HepG2 (cell line): Measurements from ENCODE around the gene ETS1. TPM values are rescaled to one million over a fixed set of nuclear protein-coding genes. Genes with fewer than 3 reads are reported as not detected.

Source experiments
- ATAC-seq: fragments of 200-7000 bp; cut with Tn5 transposase; 3 replicates; pipeline ENCODE4 v1.9.1; 2020; ENCODE audit warnings: mild to moderate bottlenecking, moderate library complexity
- BruUV-seq: library from RNA; stranded (reverse); fragments of 400-500 nt; replicated peaks from 2 replicates; lab custom pipeline; 2021; lab: Mats Ljungman, UMichigan
- CTCF ChIA-PET: fragments of 300-600 bp; formaldehyde crosslinking; extraction: SDS; loops from one replicate; lab custom pipeline; 2021; ENCODE audit warnings: low total read pairs, inconsistent platforms, low intra/inter-chr PET ratio; lab: Yijun Ruan, JAX
- POLR2A ChIA-PET: fragments of 350-600 bp; sonication (Branson Sonifier 250); formaldehyde crosslinking; loops from one replicate; lab custom pipeline; 2020; ENCODE audit warnings: antibody characterized with exemption, inconsistent platforms; lab: Yijun Ruan, JAX
- DNase-seq: peaks from one replicate; pipeline ENCODE4 v3.0.0-alpha.2; 2015; ENCODE audit warnings: low spot score
- FAIRE-seq: peaks from 3 replicates; lab custom pipeline; 2011; peaks lifted over from hg19 to GRCh38; lab: Jason Lieb, UNC
- H2AFZ ChIP-seq: one replicate; pipeline ENCODE4 v1.6.1; 2011; ENCODE audit warnings: low read length, inconsistent platforms
- H3K27ac ChIP-seq: fragments of 300-600 bp; 3 replicates; pipeline ENCODE4 v1.8.0; 2011; ENCODE audit warnings: mixed run types, mild to moderate bottlenecking, mixed read lengths, low read length, inconsistent platforms; ENCODE audit not compliant: insufficient read depth; ENCODE audit errors: extremely low read length
- H3K27me3 ChIP-seq, 2 experiments: fragments of 200-600 bp in 1 of 2; 2 replicates in 1 of 2; 3 replicates in 1 of 2; pipeline versions ENCODE4 v1.6.0 to v1.8.0; 2011; ENCODE audit warnings: low read length in 2 of 2, mild to moderate bottlenecking in 2 of 2, moderate library complexity in 2 of 2, inconsistent platforms in 1 of 2; ENCODE audit not compliant: insufficient read depth in 2 of 2, control insufficient read depth in 1 of 2
- H3K36me3 ChIP-seq, 2 experiments: fragments of 200-600 bp in 1 of 2; replicated peaks in 1 of 2; 2 replicates in 1 of 2; 3 replicates in 1 of 2; pipeline versions ENCODE4 v1.5.1 to v1.8.0; 2011; ENCODE audit warnings: low read length in 2 of 2, inconsistent platforms in 1 of 2; ENCODE audit not compliant: insufficient read depth in 2 of 2, control insufficient read depth in 1 of 2
- H3K4me1 ChIP-seq: 2 replicates; pipeline ENCODE4 v1.5.1; 2012; ENCODE audit warnings: low read length, inconsistent platforms; ENCODE audit not compliant: insufficient read depth
- H3K4me2 ChIP-seq: 2 replicates; pipeline ENCODE4 v1.6.0; 2011; ENCODE audit warnings: low read depth, low read length, inconsistent platforms
- H3K4me3 ChIP-seq, 3 experiments: fragments of 200-600 bp in 1 of 3; sonication (generic), shearing (Covaris generic) in 1 of 3; replicated peaks in 1 of 3; 2 replicates each; pipeline ENCODE4 v1.5.1; 2011 to 2016; ENCODE audit warnings: low read length in 3 of 3, inconsistent platforms in 2 of 3, low read depth in 2 of 3, mild to moderate bottlenecking in 2 of 3, control low read depth in 1 of 3, mixed read lengths in 1 of 3; ENCODE audit not compliant: insufficient read depth in 1 of 3
- H3K79me2 ChIP-seq: one replicate; pipeline ENCODE4 v1.6.1; 2011; ENCODE audit warnings: low read length, inconsistent platforms; ENCODE audit not compliant: insufficient read depth
- H3K9ac ChIP-seq: 2 replicates; pipeline ENCODE4 v1.6.0; 2011; ENCODE audit warnings: mild to moderate bottlenecking, low read depth, low read length, inconsistent platforms; ENCODE audit not compliant: insufficient read depth
- H3K9me3 ChIP-seq: 2 replicates; pipeline ENCODE4 v1.5.1; 2012; ENCODE audit warnings: mild to moderate bottlenecking, low read length
- H4K20me1 ChIP-seq: 2 replicates; pipeline ENCODE4 v1.6.0; 2011; ENCODE audit warnings: inconsistent platforms, mild to moderate bottlenecking, low read length, moderate library complexity; ENCODE audit not compliant: insufficient read depth
- ATF6 ChIP-seq: sonication (generic); formaldehyde crosslinking; conservative IDR thresholded peaks from 2 replicates; pipeline ENCODE4 v1.4.0; 2020; ENCODE audit warnings: missing genetic modification reagents
- CBX1 ChIP-seq: IDR thresholded peaks from one replicate; pipeline ENCODE4 v1.6.1; 2016; ENCODE audit warnings: antibody characterized with exemption, low read depth
- CEBPZ ChIP-seq: IDR thresholded peaks from 2 replicates; pipeline ENCODE4 v1.6.1; 2012; ENCODE audit warnings: low read length, improper control_type of control experiment
- FOXK1 ChIP-seq: sonication (generic); formaldehyde crosslinking; IDR thresholded peaks from 2 replicates; pipeline ENCODE4 v1.4.0; 2020; ENCODE audit warnings: low read depth, missing genetic modification reagents, borderline replicate concordance
- FOXM1 ChIP-seq: sonication (generic); formaldehyde crosslinking; IDR thresholded peaks from 2 replicates; pipeline ENCODE4 v1.5.0; 2020; ENCODE audit warnings: missing genetic modification reagents
- HNF1A ChIP-seq, 2 experiments: sonication (generic) in 1 of 2; formaldehyde crosslinking in 1 of 2; IDR thresholded peaks; 2 replicates each; pipeline versions ENCODE4 v1.4.0 to v1.6.1; 2016 to 2020; ENCODE audit warnings: borderline replicate concordance in 1 of 2, low read depth in 1 of 2, mild to moderate bottlenecking in 1 of 2, missing genetic modification reagents in 1 of 2
- HNRNPK ChIP-seq: fragments of 200-400 bp; formaldehyde crosslinking; IDR thresholded peaks from 2 replicates; pipeline ENCODE4 v1.6.1; 2018; ENCODE audit warnings: low read length, low read depth, moderate library complexity, mild to moderate bottlenecking; ENCODE audit not compliant: poor library complexity, severe bottlenecking
- MXD3 ChIP-seq: IDR thresholded peaks from 2 replicates; pipeline ENCODE4 v1.6.1; 2016; ENCODE audit warnings: mild to moderate bottlenecking, missing biosample characterization, missing genetic modification reagents
- NBN ChIP-seq: fragments of 450-650 bp; conservative IDR thresholded peaks from 2 replicates; pipeline ENCODE4 v1.6.1; 2017
- ZNF10 ChIP-seq: sonication (generic); formaldehyde crosslinking; IDR thresholded peaks from 2 replicates; pipeline ENCODE4 v1.4.0; 2020; ENCODE audit warnings: mild to moderate bottlenecking, low read depth, missing genetic modification reagents, borderline replicate concordance
- ZNF235 ChIP-seq: sonication (generic); formaldehyde crosslinking; IDR thresholded peaks from 2 replicates; pipeline ENCODE4 v1.8.1; 2023; ENCODE audit warnings: mild to moderate bottlenecking, missing genetic modification reagents, borderline replicate concordance
- ZSCAN5A ChIP-seq: sonication (generic); formaldehyde crosslinking; IDR thresholded peaks from 2 replicates; pipeline ENCODE4 v1.8.0; 2022; ENCODE audit warnings: mild to moderate bottlenecking, missing genetic modification reagents, borderline replicate concordance
- WGBS: methylation state at CpG from one replicate; pipeline ENCODE4 v1.1.6; 2017; ENCODE audit warnings: low lambda C conversion rate; 5-methylcytosine and 5-hydroxymethylcytosine counted together
- in situ Hi-C: cut with HindIII; loops from 2 replicates; pipeline ENCODE4 v1.10.0; 2017; ENCODE audit warnings: low pct_unique_long_range_greater_than_20kb; ENCODE audit not compliant: extremely low pct_ligation_motif_present
- intact Hi-C: fragments of 100-400 bp; cut with micrococcal nuclease; formaldehyde crosslinking; loops from one replicate; pipeline ENCODE4 v1.10.0; 2022; ENCODE audit not compliant: unreplicated experiment
- polyA plus RNA-seq, 8 experiments: library from polyadenylated mRNA; depleted of rRNA in 3 of 8; stranded (reverse) in 7 of 8; unstranded in 1 of 8; fragments of >200 nt; fragmentation: Illumina TruSeq in 4 of 8; extraction: Trizol in 4 of 8; gene quantifications; 2 replicates each; pipeline versions ENCODE4 v1.2.1 to v1.2.3, GENCODE V29; 2011 to 2016; ENCODE audit warnings: low read depth in 4 of 8, missing spikeins in 1 of 8, mixed read lengths in 1 of 8; ENCODE audit not compliant: insufficient read depth in 1 of 8
- total RNA-seq, 5 experiments: library from RNA; depleted of rRNA; stranded (reverse); fragments of >200 nt; fragmentation: Illumina TruSeq; extraction: Trizol; gene quantifications; 2 replicates each; pipeline ENCODE4 v1.2.3, GENCODE V29; 2016; ENCODE audit warnings: low read depth in 1 of 5

Gene ETS1
- total and polyA plus RNA-seq, 2 of the 13 experiments (the other 11 are each of a cell fraction or from before 2014, with no cell fraction given) = 0.18 to 0.34 TPM

- ATAC-seq = no peak
- DNase-seq = no peak
- TF ChIP-seq NBN = no peak
- TF ChIP-seq CEBPZ = no peak
- TF ChIP-seq HNF1A (IDR thresholded peaks at IDR 0.05; ENCODE audit: low read depth) = no peak
- TF ChIP-seq HNF1A (CRISPR knock-in tag; IDR thresholded peaks at IDR 0.05; ENCODE audit: borderline replicate concordance) = no peak
- TF ChIP-seq ZSCAN5A (CRISPR knock-in tag) = no peak
- no peak for TF ChIP-seq FOXM1 (CRISPR knock-in tag)
- TF ChIP-seq ZNF235 = no peak
- no peak for TF ChIP-seq HNRNPK
- no peak for TF ChIP-seq ZNF10 (CRISPR knock-in tag)
- no peak for TF ChIP-seq MXD3 (CRISPR knock-in tag)
- no peak for TF ChIP-seq FOXK1 (CRISPR knock-in tag)
- TF ChIP-seq CBX1 = no peak
- no peak for TF ChIP-seq ATF6 (CRISPR knock-in tag)
Observed at GRCh38 chr11:128597209-128597608, 9.9 kb upstream of the ETS1 start.

More at GRCh38 chr11:128597209-128597608, 9.9 kb upstream of the ETS1 start:
- Histone ChIP-seq H3K4me1 (no peaks in the 10 kb centered on the region), H4K20me1 (no peaks in the 10 kb centered on the region), H3K9me3 (no peaks in the 10 kb centered on the region), H3K4me2 (no peak overlapping the region), H3K27me3 (peaks cover 0 to 9% of the 10 kb centered on the region in 2 experiments; a peak in 2 of 5 replicates), H3K27ac (no peak overlapping the region), H3K79me2 (no peaks in the 10 kb centered on the region), H3K4me3 (no peak overlapping the region), H3K9ac (no peak overlapping the region), H2AFZ (no peak overlapping the region), H3K36me3 (no peaks in the 10 kb centered on the region)
- CTCF ChIA-PET = no interaction called here
- in situ Hi-C loops (no loop called here), intact Hi-C loops (no loop called here)
- no peak for FAIRE-seq
- BruUV-seq = no TSS peak
- 5% methylated on average over 2 of the region's 2 CpGs for WGBS
- POLR2A ChIA-PET = no interaction called here
